ENCODE data around the gene POLA2. TPM values are rescaled to one million over a fixed set of nuclear protein-coding genes. Genes with fewer than 3 reads are reported as not detected.

The POLA2 gene
- total RNA-seq, 1 experiment from 2014 or later: 37.7 TPM

GRCh38 chr11:65303555-65303954, 41.8 kb downstream of the POLA2 start:
- no peak overlapping the region for H2BK12ac ChIP-seq (ENCODE audit: insufficient read length, low read depth, low read length)
- H3K14ac ChIP-seq (ENCODE audit: insufficient read depth, low read length): no peak overlapping the region
- H3K79me2 ChIP-seq (ENCODE audit: insufficient read depth, low read length): no peaks in the 10 kb centered on the region
- no peak overlapping the region for H2AFZ ChIP-seq (ENCODE audit: low read length)
- no peaks in the 10 kb centered on the region for H3K9me3 Mint-ChIP-seq
- H2BK20ac ChIP-seq (ENCODE audit: low read depth, low read length, poor library complexity, severe bottlenecking): no peak overlapping the region
- no peak overlapping the region for H3K18ac ChIP-seq (ENCODE audit: insufficient read length, low read depth, low read length)
- no peaks in the 10 kb centered on the region for H3K4me1 ChIP-seq (ENCODE audit: insufficient read depth, low read length)
- no peak overlapping the region for H4K91ac ChIP-seq (ENCODE audit: insufficient read length, low read depth, low read length)
- H4K20me1 ChIP-seq (ENCODE audit: control insufficient read depth, insufficient read depth, insufficient read length): no peaks in the 10 kb centered on the region
- no peak overlapping the region for H4K5ac ChIP-seq (ENCODE audit: insufficient read length, low read depth, low read length)
- H4K8ac ChIP-seq (replicated peaks; ENCODE audit: insufficient read length, low read depth, low read length): no peak overlapping the region
- H3K56ac ChIP-seq (ENCODE audit: insufficient read length, low read depth, low read length): no peak overlapping the region
- no peaks in the 10 kb centered on the region for H3K23me2 ChIP-seq (ENCODE audit: insufficient read length, low read depth, low read length, poor library complexity, severe bottlenecking)
- no peak overlapping the region for H2AK5ac ChIP-seq (ENCODE audit: insufficient read length, low read length)
- no peak for DNase-seq
- H3K36me3 Mint-ChIP-seq (ENCODE audit: insufficient read depth in 1 of 3, low read depth in 3 of 3): peaks cover 15 to 34% (median 31%) of the 10 kb centered on the region in 3 experiments; a peak in 6 of 7 replicates
- no peak overlapping the region for H3K27ac Mint-ChIP-seq
- H3K9me3 ChIP-seq (ENCODE audit: control insufficient read depth, low read depth, low read length): no peaks in the 10 kb centered on the region
- no peaks in the 10 kb centered on the region for H3K79me1 ChIP-seq (ENCODE audit: insufficient read depth, low read depth, low read length, poor library complexity, severe bottlenecking)
- H3K4ac ChIP-seq (ENCODE audit: low read depth, low read length): no peak overlapping the region
- no CpG with 5 or more reads among the region's 3 CpGs for WGBS (ENCODE audit: extremely low coverage, insufficient read length, low lambda C conversion rate)
- H3K23ac ChIP-seq (ENCODE audit: insufficient read length, low read depth, low read length): no peak overlapping the region
- no peak overlapping the region for H3K27ac ChIP-seq (ENCODE audit: insufficient read length, low read depth, low read length)
- H3T11ph ChIP-seq (ENCODE audit: low read length): no peak overlapping the region
- TF ChIP-seq CTCF (conservative IDR thresholded peaks at IDR 0.05): no peak
- H3K4me1 Mint-ChIP-seq: peaks cover 13 to 21% of the 10 kb centered on the region in 2 experiments
- no peak overlapping the region for H2BK5ac ChIP-seq (ENCODE audit: insufficient read length, low read length)
- no peak overlapping the region for H2BK120ac ChIP-seq (ENCODE audit: low read depth, low read length, poor library complexity, severe bottlenecking)
- no peaks in the 10 kb centered on the region; the same call in 1 of the 2 replicates for H3K27me3 ChIP-seq (ENCODE audit: insufficient read depth, low read length)
- H3K4me2 ChIP-seq (ENCODE audit: insufficient read depth, insufficient read length, low read length): no peak overlapping the region
- no peak overlapping the region for H3K9ac ChIP-seq (ENCODE audit: extremely low read depth, insufficient read length, low read length)
- no peak overlapping the region for H3K4me3 Mint-ChIP-seq
- H3K27me3 Mint-ChIP-seq (ENCODE audit: low read depth): peaks cover 13% of the 10 kb centered on the region
- no peak overlapping the region for H2BK15ac ChIP-seq (ENCODE audit: low read depth, low read length)

Measured in H9 (cell line).